GM13976 (cell line): ENCODE data around the gene PEX6.
"Not testable (repeated sequence)": the region's sequence is repeated elsewhere in the genome, so short reads cannot be mapped to it uniquely, and the experiment has no call there.

ENCODE experiments used
- DNase-seq: peaks from one replicate; pipeline ENCODE4 v3.0.0; 2012; ENCODE audit warnings: low spot score
- CTCF ChIP-seq: IDR thresholded peaks from 2 replicates; pipeline ENCODE4 v1.5.1; 2012; ENCODE audit warnings: borderline replicate concordance, mild to moderate bottlenecking; ENCODE audit not compliant: insufficient read depth; ENCODE audit errors: extremely low read depth, missing control alignments, control extremely low read depth
- in situ Hi-C: fragments of 300-500 bp; cut with MboI; formaldehyde crosslinking; loops from one replicate; pipeline ENCODE4 v1.12.0; 2022; ENCODE audit warnings: low sequenced_read_pairs, mixed read lengths, inconsistent platforms; ENCODE audit not compliant: unreplicated experiment

PEX6 gene

GRCh38 chr6:42942444-42942843, 36.5 kb downstream of the PEX6 start:
- in situ Hi-C loops: no loop called here
- DNase-seq: no peak
- no peak for TF ChIP-seq CTCF

GRCh38 chr6:42941356-42941755, 37.6 kb downstream of the PEX6 start:
- in situ Hi-C loops: not testable (repeated sequence)

GRCh38 chr6:42940493-42941045, 38.4 kb downstream of the PEX6 start:
- no peak for TF ChIP-seq CTCF
- in situ Hi-C loops: no loop called here
- no peak for DNase-seq

More at GRCh38 chr6:42941356-42941755, 37.6 kb downstream of the PEX6 start:
- DNase-seq: not testable (repeated sequence)

- TF ChIP-seq CTCF: no peak
- in situ Hi-C loops: no loop called here
- no peak for DNase-seq
Observed at GRCh38 chr6:42939810-42940167, 39.2 kb downstream of the PEX6 start.

GRCh38 chr6:42938987-42939809, 39.8 kb downstream of the PEX6 start:
- in situ Hi-C loops: no loop called here
- DNase-seq: no peak
- TF ChIP-seq CTCF: no peak

- in situ Hi-C loops: no loop called here
- no peak for DNase-seq
Observed at GRCh38 chr6:42938428-42938796, 40.6 kb downstream of the PEX6 start.

More at GRCh38 chr6:42938428-42938796, 40.6 kb downstream of the PEX6 start:
- TF ChIP-seq CTCF: no peak
